Keratinocyte (primary cell): Measurements from ENCODE around the gene CORO2A. TPM values are rescaled to one million over a fixed set of nuclear protein-coding genes. Genes with fewer than 3 reads are reported as not detected.
A peak's percentile ranks its signal among the peaks of the same experiment; 100 is the strongest.
"Not testable (repeated sequence)": the region's sequence is repeated elsewhere in the genome, so short reads cannot be mapped to it uniquely, and the experiment has no call there.

Source experiments
- DNase-seq: peaks from one replicate; pipeline ENCODE4 v3.0.0-alpha.2; 2011; ENCODE audit warnings: low read depth, missing footprints, low spot score
- FAIRE-seq: peaks from 2 replicates; lab custom pipeline; 2011; peaks lifted over from hg19 to GRCh38; lab: Jason Lieb, UNC
- H2AFZ ChIP-seq: 2 replicates; pipeline ENCODE4 v1.6.0; 2012; ENCODE audit warnings: low read length, control low read depth, inconsistent platforms; ENCODE audit not compliant: control insufficient read depth
- H3K27ac ChIP-seq: 2 replicates; pipeline ENCODE4 v1.5.1; 2011; ENCODE audit warnings: low read length; ENCODE audit not compliant: control insufficient read depth, insufficient read depth
- H3K27me3 ChIP-seq: 3 replicates; pipeline ENCODE4 v1.6.0; 2011; ENCODE audit warnings: low read length; ENCODE audit not compliant: control insufficient read depth, insufficient read depth; ENCODE audit errors: extremely low read depth
- H3K36me3 ChIP-seq, 2 experiments: 2 replicates in 1 of 2; 3 replicates in 1 of 2; pipeline ENCODE4 v1.5.1; 2011; ENCODE audit warnings: low read length in 2 of 2, mild to moderate bottlenecking in 1 of 2; ENCODE audit not compliant: control insufficient read depth in 2 of 2, insufficient read depth in 2 of 2; ENCODE audit errors: extremely low read depth in 1 of 2
- H3K4me1 ChIP-seq: 3 replicates; pipeline ENCODE4 v1.5.1; 2011; ENCODE audit warnings: low read length; ENCODE audit not compliant: control insufficient read depth, insufficient read depth; ENCODE audit errors: extremely low read depth
- H3K4me2 ChIP-seq: 3 replicates; pipeline ENCODE4 v1.6.0; 2011; ENCODE audit warnings: low read depth, low read length; ENCODE audit not compliant: control insufficient read depth, insufficient read depth; ENCODE audit errors: extremely low read depth
- H3K4me3 ChIP-seq, 3 experiments: fragments of 200-600 bp in 1 of 3; sonication (generic) in 1 of 3; 2 replicates in 2 of 3; 3 replicates in 1 of 3; pipeline ENCODE4 v1.5.1; 2011 to 2016; ENCODE audit warnings: low read length in 3 of 3, mild to moderate bottlenecking in 3 of 3, control low read depth in 2 of 3, inconsistent platforms in 1 of 3, low read depth in 1 of 3, mixed read lengths in 1 of 3, mixed run types in 1 of 3, moderate library complexity in 1 of 3; ENCODE audit not compliant: control insufficient read depth in 2 of 3, insufficient read depth in 2 of 3; ENCODE audit errors: extremely low read depth in 1 of 3
- H3K79me2 ChIP-seq: 2 replicates; pipeline ENCODE4 v1.6.0; 2012; ENCODE audit warnings: low read length; ENCODE audit not compliant: control insufficient read depth, insufficient read depth
- H3K9ac ChIP-seq: 3 replicates; pipeline ENCODE4 v1.6.0; 2011; ENCODE audit warnings: low read length; ENCODE audit not compliant: control insufficient read depth, insufficient read depth; ENCODE audit errors: extremely low read depth
- H3K9me1 ChIP-seq: 3 replicates; pipeline ENCODE4 v1.6.0; 2011; ENCODE audit warnings: low read length; ENCODE audit not compliant: control insufficient read depth, insufficient read depth; ENCODE audit errors: extremely low read depth
- H3K9me3 ChIP-seq: 2 replicates; pipeline ENCODE4 v1.5.1; 2012; ENCODE audit warnings: low read depth, low read length; ENCODE audit not compliant: control insufficient read depth
- H4K20me1 ChIP-seq: 3 replicates; pipeline ENCODE4 v1.6.0; 2011; ENCODE audit warnings: low read length; ENCODE audit not compliant: control insufficient read depth, insufficient read depth; ENCODE audit errors: extremely low read depth
- EZH2 ChIP-seq: IDR thresholded peaks from one replicate; pipeline ENCODE4 v1.6.1; 2012; ENCODE audit warnings: inconsistent platforms, mild to moderate bottlenecking, low read length, moderate library complexity
- dilution Hi-C: fragments of 300-500 bp; cut with MboI; formaldehyde crosslinking; loops from one replicate; pipeline ENCODE4 v1.7.0; 2020; ENCODE audit warnings: low sequenced_read_pairs; ENCODE audit not compliant: extremely low pct_ligation_motif_present
- polyA plus RNA-seq, 5 experiments: library from polyadenylated mRNA; depleted of rRNA in 3 of 5; stranded (reverse) in 3 of 5; stranded (forward) in 1 of 5; unstranded in 1 of 5; fragments of >200 nt; gene quantifications; 1 replicate in 1 of 5; 2 replicates in 3 of 5; 3 replicates in 1 of 5; pipeline versions ENCODE4 v1.2.1 to v1.2.3, GENCODE V29; 2011 to 2012; ENCODE audit warnings: missing spikeins in 2 of 5, low read depth in 1 of 5, low replicate concordance in 1 of 5
- TF ChIP-seq, protein P1 (sequence below), 3 experiments: IDR thresholded peaks in 1 of 3; conservative IDR thresholded peaks in 1 of 3; optimal IDR thresholded peaks in 1 of 3; 2 replicates in 2 of 3; 3 replicates in 1 of 3; pipeline versions ENCODE3 to v1.5.1; 2011; ENCODE audit warnings: low read length in 3 of 3, mild to moderate bottlenecking in 3 of 3, moderate library complexity in 2 of 3, control low read depth in 1 of 3, inconsistent platforms in 1 of 3; ENCODE audit not compliant: insufficient read depth in 2 of 3; ENCODE audit errors: extremely low read depth in 1 of 3

CORO2A gene
- polyA plus RNA-seq, 1 donor (not counting 4 experiments of a cell fraction or from before 2014, with no cell fraction given): 31.7 TPM

DNA sequence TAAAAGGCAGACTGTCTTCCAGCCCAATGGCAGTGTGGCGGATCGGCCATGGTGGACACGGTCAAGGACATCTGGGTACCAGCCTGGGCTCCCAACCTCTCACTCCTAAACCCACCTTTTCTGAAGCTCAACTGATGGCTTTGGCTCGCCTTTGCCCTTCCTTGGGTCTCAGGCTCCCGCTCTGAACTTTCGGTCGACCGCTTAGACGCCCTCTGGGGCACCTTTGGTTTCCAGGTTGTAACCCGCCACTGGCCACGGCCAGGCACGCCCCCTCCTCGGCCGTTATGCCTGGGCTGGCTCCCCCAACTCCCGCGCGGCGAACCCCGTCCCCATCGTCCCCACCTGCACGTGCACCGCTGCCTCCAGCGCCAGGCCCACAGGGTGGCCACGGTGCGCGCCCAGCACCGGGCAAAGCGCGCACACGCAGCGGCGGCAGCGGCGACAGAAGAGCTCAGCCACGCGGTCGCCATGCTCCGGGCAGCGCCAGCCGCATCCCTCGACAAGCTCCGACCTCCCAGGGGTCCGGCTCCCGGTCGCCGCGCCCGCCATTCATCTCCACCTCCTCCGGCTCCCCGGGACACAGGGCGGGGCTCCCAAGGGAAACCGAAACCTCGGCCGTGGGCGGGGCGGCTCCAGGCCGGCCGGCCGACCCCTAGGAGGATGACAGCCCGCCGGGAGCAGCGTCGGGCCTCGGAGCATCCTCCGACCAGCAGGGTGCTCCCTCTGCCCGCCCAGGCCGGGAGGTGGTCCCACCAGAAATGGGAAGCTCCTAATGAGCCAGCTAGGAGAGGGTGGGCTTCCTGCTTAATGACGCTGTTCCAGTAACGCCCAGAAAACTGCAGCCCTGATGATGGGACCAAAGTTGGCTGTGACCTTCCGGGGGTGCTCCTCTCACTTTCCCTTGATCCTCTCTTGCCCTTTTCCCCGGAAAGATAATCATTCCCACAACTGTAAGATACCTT, 73.5 kb downstream of the CORO2A start, which contains the start of gene TRIM14:
Gene TRIM14 (minus strand): TSS at position 583 of the 962 bp plus-strand sequence. CDS start 34 bp downstream, at position 549.
- Histone ChIP-seq H3K4me2 (peak within 1 kb of the TSS; percentile 65), H3K27ac (peak within 1 kb of the TSS; percentile 61), H3K9me3 (no peaks in the 10 kb centered on the region), H3K27me3 (no peaks in the 10 kb centered on the region), H3K9me1 (no peaks in the 10 kb centered on the region), H3K36me3 (peaks cover 2 to 16% of the 10 kb centered on the region in 2 experiments), H3K9ac (peak within 1 kb of the TSS; percentile 78), H3K79me2 (peaks cover 22% of the 10 kb centered on the region), H3K4me1 (peaks cover 22% of the 10 kb centered on the region), H4K20me1 (no peaks in the 10 kb centered on the region), H2AFZ (peak within 1 kb of the TSS; percentile 98), H3K4me3 (peak within 1 kb of the TSS; percentile 66 to 87 (median 72))
- TF ChIP-seq EZH2: no peak
- TF ChIP-seq, protein P1, sequence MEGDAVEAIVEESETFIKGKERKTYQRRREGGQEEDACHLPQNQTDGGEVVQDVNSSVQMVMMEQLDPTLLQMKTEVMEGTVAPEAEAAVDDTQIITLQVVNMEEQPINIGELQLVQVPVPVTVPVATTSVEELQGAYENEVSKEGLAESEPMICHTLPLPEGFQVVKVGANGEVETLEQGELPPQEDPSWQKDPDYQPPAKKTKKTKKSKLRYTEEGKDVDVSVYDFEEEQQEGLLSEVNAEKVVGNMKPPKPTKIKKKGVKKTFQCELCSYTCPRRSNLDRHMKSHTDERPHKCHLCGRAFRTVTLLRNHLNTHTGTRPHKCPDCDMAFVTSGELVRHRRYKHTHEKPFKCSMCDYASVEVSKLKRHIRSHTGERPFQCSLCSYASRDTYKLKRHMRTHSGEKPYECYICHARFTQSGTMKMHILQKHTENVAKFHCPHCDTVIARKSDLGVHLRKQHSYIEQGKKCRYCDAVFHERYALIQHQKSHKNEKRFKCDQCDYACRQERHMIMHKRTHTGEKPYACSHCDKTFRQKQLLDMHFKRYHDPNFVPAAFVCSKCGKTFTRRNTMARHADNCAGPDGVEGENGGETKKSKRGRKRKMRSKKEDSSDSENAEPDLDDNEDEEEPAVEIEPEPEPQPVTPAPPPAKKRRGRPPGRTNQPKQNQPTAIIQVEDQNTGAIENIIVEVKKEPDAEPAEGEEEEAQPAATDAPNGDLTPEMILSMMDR (optimal IDR thresholded peaks at IDR 0.05 in 1 of 3, IDR thresholded peaks at IDR 0.05 in 1 of 3, conservative IDR thresholded peaks at IDR 0.05 in 1 of 3; ENCODE audit: extremely low read depth in 1 of 3, insufficient read depth in 2 of 3, low read length in 3 of 3): peak in 1 of 3 experiments; percentile 46
- FAIRE-seq: no peak
- no peak for DNase-seq
- dilution Hi-C loops: no loop called here

DNA sequence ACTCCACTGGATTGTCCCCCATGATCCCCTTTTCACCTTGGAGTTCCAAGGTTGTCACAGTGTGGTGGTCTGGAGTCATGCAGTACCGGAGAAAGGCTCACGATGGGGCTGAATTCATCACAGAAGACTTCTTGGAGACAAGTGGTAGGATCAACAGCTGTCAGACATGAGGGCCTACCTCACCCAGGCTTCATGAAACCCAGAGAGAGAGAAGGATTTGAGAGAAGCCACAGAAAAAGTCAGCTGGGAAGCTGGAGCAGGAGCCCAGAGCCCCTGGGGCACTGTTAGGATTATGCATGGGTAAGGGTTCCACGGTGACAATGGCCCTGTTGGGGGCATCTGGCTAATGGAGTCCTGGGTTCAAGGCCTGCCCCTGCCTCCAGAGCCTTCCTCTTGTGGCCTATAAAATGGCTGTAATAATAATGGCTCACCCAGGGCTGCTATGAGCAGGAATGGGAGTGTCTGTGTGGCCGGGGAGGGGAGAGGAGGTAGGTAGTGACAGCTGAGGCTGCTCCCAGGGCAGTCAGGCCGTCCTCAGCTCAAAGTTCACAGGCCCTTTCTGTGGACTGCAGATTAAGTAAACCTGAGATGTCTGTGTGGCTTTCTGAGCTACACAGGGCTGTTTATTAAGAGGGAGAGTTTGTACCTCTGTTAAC, 74.3 kb downstream of the CORO2A start:
- no peaks in the 10 kb centered on the region for H4K20me1 ChIP-seq
- peak overlapping the region; percentile 61 for H3K27ac ChIP-seq
- no peaks in the 10 kb centered on the region for H3K9me3 ChIP-seq
- peaks cover 22% of the 10 kb centered on the region for H3K4me1 ChIP-seq
- DNase-seq (no peak), FAIRE-seq (no peak)
- peak overlapping the region; percentile 78 for H3K9ac ChIP-seq
- H3K27me3 ChIP-seq: no peaks in the 10 kb centered on the region
- H3K36me3 ChIP-seq: peaks cover 2 to 14% of the 10 kb centered on the region in 2 experiments
- peak overlapping the region; percentile 65 for H3K4me2 ChIP-seq
- peak overlapping the region; percentile 98 for H2AFZ ChIP-seq
- peak overlapping the region; percentile 66 to 87 (median 72) for H3K4me3 ChIP-seq
- H3K9me1 ChIP-seq: no peaks in the 10 kb centered on the region
- TF ChIP-seq, protein P1 (optimal IDR thresholded peaks at IDR 0.05 in 1 of 3, IDR thresholded peaks at IDR 0.05 in 1 of 3, conservative IDR thresholded peaks at IDR 0.05 in 1 of 3; ENCODE audit: extremely low read depth in 1 of 3, insufficient read depth in 2 of 3, low read length in 3 of 3): peak; percentile 24 to 49 (median 47)
- no peak for TF ChIP-seq EZH2
- dilution Hi-C loops: no loop called here
- peaks cover 22% of the 10 kb centered on the region for H3K79me2 ChIP-seq

DNA sequence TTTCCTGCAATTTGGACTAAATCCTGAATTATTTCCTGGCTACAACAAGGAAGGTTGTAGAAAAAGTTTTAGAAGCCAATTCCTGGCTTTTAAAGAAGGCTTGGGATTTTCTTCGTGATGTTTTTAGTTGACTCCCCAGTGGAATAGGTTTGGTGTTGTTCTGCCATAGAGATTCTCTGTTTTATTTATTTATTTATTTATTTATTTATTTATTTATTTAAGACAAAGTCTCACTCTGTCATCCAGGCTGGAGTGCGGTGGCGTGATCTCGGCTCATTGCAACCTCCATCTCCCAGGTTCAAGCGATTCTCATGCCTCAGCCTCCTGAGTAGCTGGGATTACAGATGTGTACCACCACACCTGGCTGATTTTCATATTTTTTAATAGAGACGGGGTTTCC, 75.3 kb downstream of the CORO2A start:
- H3K36me3 ChIP-seq, DNase-seq, H3K9me1 ChIP-seq, H3K27me3 ChIP-seq, H3K4me3 ChIP-seq, H3K9me3 ChIP-seq, H3K27ac ChIP-seq, H2AFZ ChIP-seq, H4K20me1 ChIP-seq, H3K9ac ChIP-seq, H3K4me2 ChIP-seq, FAIRE-seq, dilution Hi-C loops: not testable (repeated sequence)
- Histone ChIP-seq H3K4me1 (peaks cover 22% of the 10 kb centered on the region), H3K79me2 (peaks cover 22% of the 10 kb centered on the region)
